Dendritic cell treated with granulocyte-macrophage colony-stimulating factor and Interleukin-4, amounts not matched to agents 40 ng/mL and 50 ng/mL, for 4 days (primary cell): ENCODE results near the gene RALGAPA2.

Source experiments
- H3K27ac Mint-ChIP-seq: one replicate; pipeline ENCODE4 v1.8.0; 2022; ENCODE audit warnings: mild to moderate bottlenecking, mixed read lengths
- H3K27me3 Mint-ChIP-seq: one replicate; pipeline ENCODE4 v1.8.0; 2022; ENCODE audit warnings: mild to moderate bottlenecking, mixed read lengths
- H3K36me3 Mint-ChIP-seq: one replicate; pipeline ENCODE4 v1.8.0; 2022; ENCODE audit warnings: low read depth, mixed read lengths
- H3K4me1 Mint-ChIP-seq: one replicate; pipeline ENCODE4 v1.8.0; 2022; ENCODE audit warnings: low read depth, mixed read lengths
- H3K4me3 Mint-ChIP-seq: one replicate; pipeline ENCODE4 v1.8.0; 2022; ENCODE audit warnings: mild to moderate bottlenecking, moderate library complexity, mixed read lengths
- H3K9me3 Mint-ChIP-seq: one replicate; pipeline ENCODE4 v1.8.0; 2022; ENCODE audit warnings: mixed read lengths
- intact Hi-C: fragments of 100-400 bp; cut with micrococcal nuclease; formaldehyde crosslinking; loops from one replicate; pipeline ENCODE4 v1.15.0; 2022

RALGAPA2 gene

DNA sequence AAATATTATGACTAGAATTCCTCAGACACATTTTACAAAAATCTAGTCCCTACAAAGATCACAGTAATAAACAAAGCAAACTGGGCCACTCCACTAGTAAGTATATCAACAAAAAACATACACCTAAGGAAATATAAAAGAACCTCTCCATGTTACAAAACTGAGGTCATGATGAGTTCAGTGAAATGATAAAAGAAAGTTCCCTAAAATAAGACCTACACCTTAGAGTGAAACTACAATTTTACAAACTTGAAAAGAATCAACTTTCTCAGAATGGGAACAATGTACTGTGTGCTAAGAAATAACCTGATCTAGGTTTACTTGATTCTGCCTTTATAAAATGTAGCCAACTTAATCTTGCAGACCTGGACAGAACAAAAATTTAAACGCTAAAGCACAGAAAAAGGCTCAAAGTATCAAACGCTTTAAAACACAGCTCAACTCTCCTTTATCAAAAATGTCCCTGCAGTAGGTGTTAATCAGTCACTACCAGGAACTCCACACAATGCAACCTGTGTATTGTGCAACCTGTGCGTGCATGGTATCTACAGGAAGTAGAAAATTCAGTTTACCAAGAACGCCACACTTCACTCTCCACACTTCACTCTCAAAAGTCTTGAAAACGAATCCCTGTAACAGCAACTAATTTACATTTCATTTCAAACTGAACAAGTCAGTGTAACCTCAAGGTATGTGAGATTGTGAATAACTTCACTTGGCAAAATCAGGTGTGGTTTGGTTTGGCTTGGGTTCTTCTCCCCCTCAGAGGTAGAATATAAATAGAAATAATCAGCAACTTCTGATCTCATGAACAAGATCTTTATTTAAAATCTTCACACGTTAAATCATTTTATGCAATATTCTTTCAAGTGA lies 1.8 kb downstream of the RALGAPA2 start:
- Mint-ChIP-seq H3K36me3 (peaks cover 6% of the 10 kb centered on the region), H3K27ac (no peak overlapping the region), H3K4me3 (peak overlapping the region; percentile 6), H3K9me3 (no peaks in the 10 kb centered on the region), H3K4me1 (peaks cover 54% of the 10 kb centered on the region), H3K27me3 (no peaks in the 10 kb centered on the region)
- intact Hi-C loops = loop anchor here (5.0 kb wide), 1 partner anchor 112 kb away; no protein-coding TSS in a partner anchor

GRCh38 chr20:20709887-20710286 lies 2.6 kb downstream of the RALGAPA2 start:
- intact Hi-C loops = loop anchor here (5.0 kb wide), 1 partner anchor 112 kb away; no protein-coding TSS in a partner anchor
- Mint-ChIP-seq H3K27ac (no peak overlapping the region), H3K36me3 (peaks cover 6% of the 10 kb centered on the region), H3K27me3 (no peaks in the 10 kb centered on the region), H3K4me1 (peaks cover 54% of the 10 kb centered on the region), H3K4me3 (no peak overlapping the region), H3K9me3 (no peaks in the 10 kb centered on the region)

- H3K27me3 Mint-ChIP-seq = no peaks in the 10 kb centered on the region
- no peaks in the 10 kb centered on the region for H3K36me3 Mint-ChIP-seq
- intact Hi-C loops = no loop called here
- H3K4me1 Mint-ChIP-seq = peaks cover 46% of the 10 kb centered on the region
- no peaks in the 10 kb centered on the region for H3K9me3 Mint-ChIP-seq
- H3K27ac Mint-ChIP-seq = no peak overlapping the region
- H3K4me3 Mint-ChIP-seq = no peak overlapping the region
Measured at GRCh38 chr20:20706285-20706684, 6.2 kb downstream of the RALGAPA2 start.

DNA sequence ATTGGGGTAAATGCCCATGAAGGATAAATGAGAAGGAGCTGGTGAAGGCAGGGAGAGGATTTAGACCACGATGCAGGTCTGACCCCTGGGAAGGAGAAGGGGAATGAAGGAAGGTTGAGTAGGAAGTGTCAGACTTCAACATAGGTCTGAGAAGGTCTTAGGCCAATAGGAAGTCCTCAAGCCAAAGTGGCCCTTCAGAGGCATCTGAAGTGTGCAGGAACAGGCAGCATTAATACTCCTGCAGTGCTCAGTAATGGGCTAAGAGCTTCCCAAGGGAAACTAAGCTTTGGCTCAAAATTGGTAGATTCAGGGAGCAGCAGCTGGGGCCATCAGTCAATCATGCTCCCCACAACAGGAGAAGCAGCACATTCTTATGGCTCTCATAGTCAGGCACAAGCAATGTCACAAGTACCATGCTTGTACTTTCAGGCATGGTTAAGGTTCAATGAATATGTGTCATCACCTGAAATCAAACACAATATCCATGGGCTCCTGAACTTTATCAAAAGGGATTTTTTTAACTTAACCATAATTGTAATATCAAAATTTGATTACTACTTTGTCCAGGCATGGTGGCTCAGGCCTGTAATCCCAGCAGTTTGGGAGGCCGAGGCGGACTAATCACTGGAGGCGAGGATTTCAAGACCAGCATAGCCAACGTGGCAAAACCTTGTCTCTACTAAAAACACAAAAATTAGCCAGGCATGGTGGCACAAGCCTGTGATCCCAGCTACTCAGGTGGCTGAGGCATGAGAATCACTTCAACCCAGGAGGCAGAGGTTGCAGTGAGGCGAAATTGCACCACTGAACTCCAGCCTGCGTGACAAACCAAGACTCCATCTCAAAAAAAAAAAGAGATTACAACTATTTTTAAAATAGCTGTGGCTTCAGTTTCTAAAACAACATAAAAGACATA lies 9.9 kb downstream of the RALGAPA2 start:
- no peak overlapping the region for H3K4me3 Mint-ChIP-seq
- no peaks in the 10 kb centered on the region for H3K36me3 Mint-ChIP-seq
- no peaks in the 10 kb centered on the region for H3K9me3 Mint-ChIP-seq
- no peaks in the 10 kb centered on the region for H3K27me3 Mint-ChIP-seq
- intact Hi-C loops = no loop called here
- H3K4me1 Mint-ChIP-seq = peaks cover 28% of the 10 kb centered on the region
- H3K27ac Mint-ChIP-seq = no peak overlapping the region

GRCh38 chr20:20699917-20700316 lies 12.5 kb downstream of the RALGAPA2 start:
- Mint-ChIP-seq H3K4me1 (peaks cover 29% of the 10 kb centered on the region), H3K36me3 (no peaks in the 10 kb centered on the region), H3K9me3 (no peaks in the 10 kb centered on the region), H3K4me3 (no peak overlapping the region), H3K27me3 (no peaks in the 10 kb centered on the region), H3K27ac (no peak overlapping the region)
- intact Hi-C loops = loop anchor here (10.0 kb wide), 1 partner anchor 425 kb away; the partner anchor contains the start of gene KIZ

DNA sequence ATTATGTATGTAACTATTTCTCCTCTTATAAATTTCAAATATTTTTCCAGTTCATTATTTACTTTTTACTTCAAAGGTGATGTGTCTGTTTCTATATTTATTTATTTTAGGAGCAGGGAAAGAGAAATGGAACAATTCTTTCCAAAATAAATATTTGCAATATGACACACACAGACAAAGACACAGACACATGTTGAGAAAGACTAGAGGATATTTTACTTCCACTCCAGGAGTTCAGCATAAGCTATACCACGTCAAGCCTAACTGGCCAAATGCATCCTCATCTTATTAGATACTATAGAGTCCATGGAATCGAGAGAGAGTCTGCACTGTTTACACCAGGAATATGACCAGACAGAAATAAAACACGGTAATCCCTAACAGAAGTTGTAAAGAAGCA lies 13.3 kb downstream of the RALGAPA2 start:
- Mint-ChIP-seq H3K27ac (no peak overlapping the region), H3K36me3 (no peaks in the 10 kb centered on the region), H3K27me3 (no peaks in the 10 kb centered on the region), H3K9me3 (no peaks in the 10 kb centered on the region), H3K4me1 (peaks cover 26% of the 10 kb centered on the region), H3K4me3 (no peak overlapping the region)
- intact Hi-C loops = loop anchor here (10.0 kb wide), 1 partner anchor 426 kb away; the partner anchor contains the start of gene KIZ

DNA sequence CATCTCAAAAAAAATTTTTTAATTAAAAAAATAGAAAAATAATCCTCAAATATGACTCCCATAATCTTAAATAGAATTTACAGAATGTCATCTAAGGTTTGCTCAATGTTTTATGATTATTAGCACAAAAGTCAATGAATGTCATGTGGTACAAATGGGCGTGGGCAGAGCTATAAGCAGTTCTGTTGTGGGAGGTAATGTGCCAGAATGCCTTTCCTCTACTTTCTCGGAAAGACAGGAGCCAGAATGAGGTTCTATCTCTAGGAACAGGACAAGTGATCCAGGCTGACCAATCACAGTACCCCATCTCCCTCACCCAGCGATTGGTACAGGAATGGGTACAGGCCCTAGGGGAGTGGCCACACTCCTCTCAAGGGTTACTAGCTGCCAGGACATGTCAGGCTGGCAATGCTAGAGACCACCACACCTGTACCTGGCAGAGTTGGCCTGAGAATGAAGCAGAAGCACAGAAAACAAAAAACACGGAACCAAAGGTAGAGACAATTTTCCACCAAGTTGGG lies 15.1 kb downstream of the RALGAPA2 start:
- Mint-ChIP-seq H3K27me3 (no peaks in the 10 kb centered on the region), H3K27ac (no peak overlapping the region), H3K9me3 (peaks cover under 1% of the 10 kb centered on the region), H3K36me3 (no peaks in the 10 kb centered on the region), H3K4me3 (no peak overlapping the region), H3K4me1 (peaks cover 23% of the 10 kb centered on the region)
- intact Hi-C loops = loop anchor here (10.0 kb wide), 1 partner anchor 427 kb away; the partner anchor contains the start of gene KIZ

DNA sequence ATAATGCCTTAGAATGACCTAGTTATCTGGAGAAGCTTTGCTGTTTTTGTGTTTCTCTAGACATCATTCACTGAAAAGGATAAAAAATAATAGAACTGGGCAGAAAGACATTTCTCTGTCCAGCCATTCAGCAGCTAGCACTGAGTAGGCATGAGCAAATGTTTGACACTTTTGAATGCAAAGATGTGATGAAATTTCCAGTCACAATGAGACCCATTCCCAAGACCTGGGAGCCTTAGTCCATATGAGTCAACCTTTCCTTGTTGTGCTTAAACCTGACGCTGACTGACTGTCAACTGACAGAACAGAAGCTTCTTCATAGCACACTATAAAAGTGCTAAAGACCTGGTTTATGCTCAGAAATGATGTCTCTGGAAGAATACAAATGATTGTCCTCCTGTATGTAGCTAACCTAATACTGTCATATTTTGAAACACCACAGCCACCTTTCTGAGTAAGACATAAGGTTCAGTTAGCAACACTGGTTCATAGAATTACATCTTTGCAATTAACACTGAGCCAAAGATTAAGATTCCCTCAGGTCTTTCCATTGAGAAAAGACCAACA lies 17.1 kb downstream of the RALGAPA2 start:
- Mint-ChIP-seq H3K4me1 (peaks cover 23% of the 10 kb centered on the region), H3K9me3 (peaks cover 11% of the 10 kb centered on the region), H3K4me3 (no peak overlapping the region), H3K27ac (no peak overlapping the region), H3K36me3 (no peaks in the 10 kb centered on the region), H3K27me3 (no peaks in the 10 kb centered on the region)
- intact Hi-C loops = loop anchor here (10.0 kb wide), 1 partner anchor 429 kb away; the partner anchor contains the start of gene KIZ

DNA sequence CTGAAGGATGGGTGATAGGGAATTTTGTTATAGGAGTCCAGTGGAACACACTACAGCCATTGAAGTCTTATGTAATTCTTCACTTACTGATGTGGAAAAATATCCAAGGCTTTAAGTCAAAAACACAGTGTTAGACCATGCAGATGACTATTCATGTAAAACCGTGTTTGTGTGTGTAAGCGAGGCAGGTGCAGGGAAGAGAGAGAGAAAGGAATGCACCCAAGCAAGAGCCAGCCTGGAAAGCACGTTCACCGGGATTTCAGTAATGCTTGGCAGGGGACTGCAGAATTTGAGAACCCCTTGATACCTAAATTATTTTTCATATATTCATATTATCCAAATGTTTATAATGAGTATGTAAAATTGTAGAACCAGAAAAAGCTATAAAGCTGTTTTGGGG lies 17.9 kb downstream of the RALGAPA2 start:
- Mint-ChIP-seq H3K27me3 (no peaks in the 10 kb centered on the region), H3K4me1 (peaks cover 23% of the 10 kb centered on the region), H3K4me3 (no peak overlapping the region), H3K9me3 (peaks cover 11% of the 10 kb centered on the region), H3K27ac (no peak overlapping the region), H3K36me3 (no peaks in the 10 kb centered on the region)
- intact Hi-C loops = loop anchor here (10.0 kb wide), 1 partner anchor 430 kb away; the partner anchor contains the start of gene KIZ

- Mint-ChIP-seq H3K36me3 (no peaks in the 10 kb centered on the region), H3K9me3 (peaks cover 11% of the 10 kb centered on the region), H3K27me3 (no peaks in the 10 kb centered on the region), H3K4me3 (no peak overlapping the region), H3K27ac (no peak overlapping the region), H3K4me1 (peaks cover 18% of the 10 kb centered on the region)
- intact Hi-C loops = loop anchor here (10.0 kb wide), 1 partner anchor 432 kb away; the partner anchor contains the start of gene KIZ
Measured at GRCh38 chr20:20692587-20692986, 19.9 kb downstream of the RALGAPA2 start.

- no peaks in the 10 kb centered on the region for H3K27me3 Mint-ChIP-seq
- H3K4me3 Mint-ChIP-seq = no peak overlapping the region
- H3K36me3 Mint-ChIP-seq = no peaks in the 10 kb centered on the region
- no peak overlapping the region for H3K27ac Mint-ChIP-seq
- H3K9me3 Mint-ChIP-seq = peaks cover 11% of the 10 kb centered on the region
- intact Hi-C loops = loop anchor here (10.0 kb wide), 1 partner anchor 433 kb away; the partner anchor contains the start of gene KIZ
- H3K4me1 Mint-ChIP-seq = peaks cover 17% of the 10 kb centered on the region
Measured at GRCh38 chr20:20691477-20692235, 20.8 kb downstream of the RALGAPA2 start.

DNA sequence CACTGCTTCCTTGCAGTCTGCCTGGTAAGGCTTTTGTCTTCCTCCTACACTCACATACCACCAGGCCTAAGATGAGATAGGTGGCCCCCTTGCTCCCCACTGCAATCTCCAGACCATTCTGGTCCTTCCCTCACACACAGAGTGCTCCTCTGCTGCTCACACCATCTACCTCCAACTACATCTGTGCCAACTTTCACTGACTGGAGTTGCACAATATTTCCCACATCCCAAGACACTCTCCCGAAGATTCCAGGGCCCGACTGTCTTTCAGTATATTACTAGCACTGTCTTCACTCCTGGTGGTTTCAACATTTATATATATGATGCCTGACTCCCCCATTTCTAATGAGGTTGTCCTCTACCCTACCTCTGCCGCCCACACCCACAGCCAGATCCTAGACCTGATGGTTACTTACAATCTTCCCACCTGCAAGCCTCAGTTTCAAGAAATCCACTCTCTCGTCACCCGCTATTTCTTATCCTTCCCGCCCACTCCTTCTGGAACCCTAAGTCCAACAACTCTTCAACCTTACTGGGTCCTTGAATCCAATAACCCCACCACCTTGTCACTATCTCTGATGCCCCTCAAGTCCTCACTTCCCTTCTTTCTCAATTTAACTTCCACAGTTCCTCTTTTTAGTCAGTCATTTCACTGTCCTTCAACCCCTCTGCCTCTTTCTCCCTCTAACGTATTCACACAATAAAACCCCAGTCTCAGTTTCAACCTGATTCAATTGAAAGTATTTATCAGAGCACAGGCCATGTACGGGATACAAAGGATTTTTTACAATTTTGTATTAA lies 21.6 kb downstream of the RALGAPA2 start:
- Mint-ChIP-seq H3K4me3 (no peak overlapping the region), H3K27me3 (no peaks in the 10 kb centered on the region), H3K36me3 (no peaks in the 10 kb centered on the region), H3K4me1 (peaks cover 12% of the 10 kb centered on the region), H3K9me3 (peaks cover 11% of the 10 kb centered on the region), H3K27ac (no peak overlapping the region)
- intact Hi-C loops = loop anchor here (10.0 kb wide), 1 partner anchor 434 kb away; the partner anchor contains the start of gene KIZ
